Small intestine (tissue), 7 donors: ENCODE measurements around the gene PKD1. TPM values are rescaled to one million over a fixed set of nuclear protein-coding genes. Genes with fewer than 3 reads are reported as not detected.
"Not testable (repeated sequence)": the region's sequence is repeated elsewhere in the genome, so short reads cannot be mapped to it uniquely, and the experiment has no call there.

Source experiments
- DNase-seq, 2 donors: peaks; one replicate each; pipeline versions ENCODE4 v3.0.0 to v3.0.0-alpha.2; 2013
- FAIRE-seq: peaks from 2 replicates; lab custom pipeline; 2012; peaks lifted over from hg19 to GRCh38; lab: Jason Lieb, UNC
- H3K27ac ChIP-seq, 3 donors: one replicate each; pipeline ENCODE4 v1.5.1; 2013; ENCODE audit warnings: low read length in 2 of 3, mild to moderate bottlenecking in 2 of 3, control low read depth in 1 of 3, inconsistent platforms in 1 of 3, low read depth in 1 of 3, moderate library complexity in 1 of 3
- H3K27me3 ChIP-seq, 3 donors: one replicate each; pipeline ENCODE4 v1.6.1; 2013; ENCODE audit warnings: low read length in 3 of 3, inconsistent platforms in 1 of 3; ENCODE audit not compliant: control insufficient read depth in 3 of 3, insufficient read depth in 3 of 3
- H3K36me3 ChIP-seq, 3 donors: one replicate each; pipeline ENCODE4 v1.6.1; 2013; ENCODE audit warnings: low read length in 3 of 3, inconsistent platforms in 1 of 3, low read depth in 1 of 3, mild to moderate bottlenecking in 1 of 3, moderate library complexity in 1 of 3; ENCODE audit not compliant: control insufficient read depth in 3 of 3, insufficient read depth in 2 of 3
- H3K4me1 ChIP-seq, 3 donors: one replicate each; pipeline ENCODE4 v1.6.1; 2013; ENCODE audit warnings: low read length in 2 of 3, inconsistent platforms in 1 of 3, low read depth in 1 of 3, mild to moderate bottlenecking in 1 of 3, moderate library complexity in 1 of 3; ENCODE audit not compliant: control insufficient read depth in 3 of 3, insufficient read depth in 2 of 3
- H3K4me3 ChIP-seq, 3 donors: one replicate each; pipeline ENCODE4 v1.5.1; 2013; ENCODE audit warnings: low read length in 3 of 3, control low read depth in 1 of 3, inconsistent platforms in 1 of 3, low read depth in 1 of 3, mild to moderate bottlenecking in 1 of 3, moderate library complexity in 1 of 3
- H3K9me3 ChIP-seq, 2 donors: one replicate each; pipeline ENCODE4 v1.6.1; 2013; ENCODE audit warnings: low read depth in 1 of 2, low read length in 1 of 2; ENCODE audit not compliant: control insufficient read depth in 2 of 2, insufficient read depth in 1 of 2
- WGBS, 3 donors: extraction: QIAGEN DNeasy Blood & Tissue Kit; methylation state at CpG; one replicate each; pipeline ENCODE4 v1.1.7; 2013; 5-methylcytosine and 5-hydroxymethylcytosine counted together
- polyA plus RNA-seq, 4 donors: library from polyadenylated mRNA; stranded (reverse) in 3 of 4; unstranded in 1 of 4; fragments of 200-250 nt in 3 of 4; fragments of 120-200 nt in 1 of 4; gene quantifications; one replicate each; pipeline versions ENCODE4 v1.2.1 to v1.2.3, GENCODE V29; 2013
- donor health status: healthy with polysubstance abuse.
- donor health status: control.
- donor health status: control.
- donor health status: Bipolar disorder and iron deficiency.
- donor health status: healthy.

PKD1 gene
- polyA plus RNA-seq, 4 donors, result 10.5 to 42.2 (median 26.7) TPM

GRCh38 chr16:2122429-2122828, 13.3 kb downstream of the PKD1 start:
- no peak for FAIRE-seq
- Histone ChIP-seq H3K27me3 (no peaks in the 10 kb centered on the region), H3K36me3 (no peaks in the 10 kb centered on the region), H3K4me3 (no peak overlapping the region), H3K27ac (no peak overlapping the region), H3K4me1 (peaks cover 0 to 27% (median 0%) of the 10 kb centered on the region in 3 donors), H3K9me3 (no peaks in the 10 kb centered on the region)
- 83 to 93% (median 86%) methylated on average over 13 to 17 of the region's 17 CpGs for WGBS, 3 donors
- no peak for DNase-seq

DNA sequence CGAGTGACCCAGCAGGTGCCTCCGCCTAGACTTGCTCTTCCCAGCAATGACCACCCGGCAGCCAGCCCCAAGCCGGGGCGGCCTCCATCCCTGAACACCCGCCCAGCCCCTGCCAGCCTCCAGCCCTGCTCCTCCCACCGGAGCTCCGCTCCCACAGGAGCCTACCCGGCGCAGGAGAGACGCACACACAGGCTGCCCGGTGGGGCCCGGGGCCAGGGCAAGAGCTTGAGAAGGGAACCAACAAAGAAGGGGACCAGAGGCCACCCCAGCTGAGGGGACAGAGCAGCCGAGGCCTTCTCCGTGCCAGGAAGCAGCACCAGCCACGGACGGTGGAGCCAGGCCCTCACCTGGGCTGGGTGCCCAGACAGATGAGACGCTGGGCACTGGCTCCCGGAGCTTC, 13.8 kb downstream of the PKD1 start:
- FAIRE-seq, result no peak
- WGBS, 3 donors, result 74 to 87% (median 79%) methylated on average over 15 to 19 of the region's 19 CpGs

GRCh38 chr16:2121325-2121724, 14.4 kb downstream of the PKD1 start:
- not testable (repeated sequence) for H3K36me3 ChIP-seq, H3K4me3 ChIP-seq, H3K27me3 ChIP-seq, H3K9me3 ChIP-seq, FAIRE-seq, H3K27ac ChIP-seq
- peak in 1 of 2 donors; percentile 22 for DNase-seq
- peaks cover 0 to 19% (median 0%) of the 10 kb centered on the region in 3 donors for H3K4me1 ChIP-seq
- WGBS, 3 donors, result 31 to 66% (median 59%) methylated on average over 3 to 9 of the region's 9 CpGs

More for the DNA sequence above, 13.8 kb downstream of the PKD1 start:
- peaks cover 0 to 22% (median 0%) of the 10 kb centered on the region in 3 donors for H3K4me1 ChIP-seq
- no peak overlapping the region for H3K27ac ChIP-seq
- no peak for DNase-seq
- no peaks in the 10 kb centered on the region for H3K27me3 ChIP-seq
- H3K4me3 ChIP-seq, result no peak overlapping the region
- H3K9me3 ChIP-seq, result no peaks in the 10 kb centered on the region
- peaks cover 0 to 3% (median 0%) of the 10 kb centered on the region in 3 donors for H3K36me3 ChIP-seq

- H3K36me3 ChIP-seq, result peaks cover 0 to 25% (median 5%) of the 10 kb centered on the region in 3 donors
- H3K27me3 ChIP-seq, FAIRE-seq, H3K4me1 ChIP-seq, H3K9me3 ChIP-seq, H3K4me3 ChIP-seq, DNase-seq, H3K27ac ChIP-seq: not testable (repeated sequence)
- 79 to 88% (median 83%) methylated on average over 13 to 32 of the region's 35 CpGs for WGBS, 3 donors
Measured at GRCh38 chr16:2117960-2118722, 17.6 kb downstream of the PKD1 start.

DNA sequence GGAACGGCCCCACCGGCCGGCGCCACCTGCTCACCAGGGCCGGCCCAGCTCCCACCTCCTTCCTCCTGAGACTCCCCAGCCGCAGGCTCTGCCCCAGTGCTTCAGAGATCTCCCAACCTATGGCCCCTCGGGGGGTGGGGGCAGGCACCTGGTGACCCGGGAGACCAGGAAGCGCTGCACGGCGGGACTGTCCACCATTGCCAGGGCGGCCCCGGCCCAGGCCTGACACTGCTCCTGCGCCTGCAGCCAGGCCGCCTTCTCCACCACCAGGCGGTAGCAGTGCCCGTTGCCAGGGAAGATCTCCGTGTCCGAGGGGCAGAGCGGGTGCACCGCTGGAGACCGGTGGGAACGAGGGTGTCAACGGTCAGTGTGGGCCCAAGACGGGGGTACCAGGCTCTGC, 18.4 kb downstream of the PKD1 start:
- DNase-seq, FAIRE-seq, H3K9me3 ChIP-seq, H3K4me3 ChIP-seq, H3K27ac ChIP-seq, H3K27me3 ChIP-seq, H3K4me1 ChIP-seq: not testable (repeated sequence)
- WGBS, 3 donors, result 93 to 95% (median 95%) methylated on average over 12 to 25 of the region's 25 CpGs
- H3K36me3 ChIP-seq, result peaks cover 0 to 29% (median 5%) of the 10 kb centered on the region in 3 donors

DNA sequence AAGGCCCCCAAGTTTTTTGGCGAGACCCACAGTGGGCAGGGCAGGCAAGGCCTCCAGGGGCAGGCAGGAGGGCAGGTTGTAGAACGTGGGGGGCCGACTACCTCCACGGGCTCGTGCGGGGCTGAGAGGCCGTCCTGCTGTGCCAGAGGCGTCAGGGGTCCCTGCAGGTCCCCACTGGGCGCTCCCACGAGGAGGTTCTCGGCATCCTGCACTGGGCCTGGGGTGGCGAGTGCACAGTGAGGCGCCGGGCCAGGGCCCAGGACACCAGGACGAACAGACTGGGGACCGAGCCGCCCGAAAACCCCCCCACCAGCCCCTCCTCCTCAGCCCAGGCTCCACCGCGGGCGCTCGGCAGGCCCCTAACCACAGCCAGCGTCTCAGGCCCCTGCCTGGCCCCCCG, 19.3 kb downstream of the PKD1 start:
- DNase-seq, FAIRE-seq, H3K27ac ChIP-seq, H3K4me1 ChIP-seq, H3K9me3 ChIP-seq, H3K27me3 ChIP-seq, H3K4me3 ChIP-seq: not testable (repeated sequence)
- WGBS, 3 donors, result 88 to 90% (median 90%) methylated on average over 9 to 19 of the region's 24 CpGs
- peaks cover 0 to 34% (median 5%) of the 10 kb centered on the region in 3 donors for H3K36me3 ChIP-seq

GRCh38 chr16:2115591-2115973, 20.1 kb downstream of the PKD1 start:
- Histone ChIP-seq H3K4me1 (no peaks in the 10 kb centered on the region), H3K27ac (no peak overlapping the region), H3K9me3 (no peaks in the 10 kb centered on the region), H3K27me3 (no peaks in the 10 kb centered on the region), H3K4me3 (no peak overlapping the region), H3K36me3 (peaks cover 0 to 42% (median 5%) of the 10 kb centered on the region in 3 donors)
- no peak for DNase-seq
- WGBS, 3 donors, result 90 to 95% (median 91%) methylated on average over 10 to 13 of the region's 13 CpGs
- FAIRE-seq, result no peak

DNA sequence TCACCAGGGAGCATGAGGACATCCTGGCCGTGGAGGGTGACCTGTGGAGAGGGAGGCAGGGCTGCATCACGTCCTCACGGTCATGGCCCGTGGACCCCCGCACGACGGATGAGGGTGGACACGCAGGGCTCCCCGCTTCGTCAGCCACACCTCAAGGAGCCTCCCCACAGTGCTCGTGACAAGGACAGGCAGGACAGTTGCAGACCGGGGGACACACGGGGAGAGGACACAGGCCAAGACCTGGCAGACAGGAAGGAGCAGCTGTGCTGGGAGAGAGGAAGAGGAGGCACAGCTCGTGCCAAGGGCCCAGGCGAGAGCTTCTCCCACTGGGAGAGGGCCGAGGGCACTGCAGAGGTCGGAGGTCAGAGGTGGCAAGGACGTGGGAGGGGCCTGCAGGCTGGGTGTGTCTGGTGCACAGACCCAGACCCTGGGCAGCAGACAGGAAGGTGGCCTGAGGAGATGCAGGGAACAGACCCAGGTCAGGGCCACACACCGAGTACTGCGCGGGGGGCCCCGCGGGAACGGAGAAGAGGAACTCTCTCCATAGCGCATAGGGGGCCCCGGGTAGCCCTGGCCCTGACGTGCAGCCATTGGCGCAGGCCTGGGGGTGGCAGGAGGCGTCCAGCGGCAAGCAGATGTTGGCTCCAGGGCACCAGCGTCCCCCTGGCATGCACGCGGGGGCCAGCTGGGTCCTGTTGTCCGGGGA, 20.7 kb downstream of the PKD1 start:
- DNase-seq, H3K9me3 ChIP-seq, H3K4me1 ChIP-seq, FAIRE-seq, H3K27ac ChIP-seq, H3K4me3 ChIP-seq, H3K27me3 ChIP-seq: not testable (repeated sequence)
- H3K36me3 ChIP-seq, result peaks cover 0 to 47% (median 5%) of the 10 kb centered on the region in 3 donors
- 87 to 89% (median 88%) methylated on average over 17 to 32 of the region's 34 CpGs for WGBS, 3 donors
